ENCODE measurements around the gene RYR2. TPM values are rescaled to one million over a fixed set of nuclear protein-coding genes. Genes with fewer than 3 reads are reported as not detected.

The RYR2 gene
- polyA plus RNA-seq, 2 of the 4 experiments (the other 2 are of a cell fraction), result 0.06 TPM; not detected in 1

GRCh38 chr1:237012788-237013383 lies 29.1 kb upstream of the RYR2 start (continued):
- no peak for TF ChIP-seq CTCF (IDR thresholded peaks at IDR 0.05)
- no peak for TF ChIP-seq NR3C1 (IDR thresholded peaks at IDR 0.05)
- no peak for TF ChIP-seq RFX5 (IDR thresholded peaks at IDR 0.05)

GRCh38 chr1:237013608-237014007 lies 28.4 kb upstream of the RYR2 start:
- Histone ChIP-seq H3K4me1 (peaks cover 11% of the 10 kb centered on the region; the same call in 2 of the 3 replicates), H3K9me3 (no peaks in the 10 kb centered on the region), H3K27ac (0 out of 6 replicates have a peak overlapping the region, but pooled peaks of 1 of the 2 experiments have one; percentile 26), H3K4me2 (peak overlapping the region; percentile 67), H3K4me3 (no peak overlapping the region)
- no peak for FAIRE-seq
- ChIA-PET POLR2A (no interaction called here), CTCF (no interaction called here)
- no peak for ATAC-seq
- peak in 1 of 2 experiments; percentile 9 for DNase-seq (ENCODE audit: low read depth in 1 of 2, low spot score in 1 of 2)
- WGBS (ENCODE audit: missing lambda C conversion rate), result 40% methylated on average over 5 of the region's 5 CpGs
- TF ChIP-seq SREBF2 (IDR thresholded peaks at IDR 0.05) (no peak), HMGXB4 (CRISPR knock-in tag; IDR thresholded peaks at IDR 0.05; ENCODE audit: borderline replicate concordance) (no peak), PBX3 (IDR thresholded peaks at IDR 0.05) (no peak), MYC (IDR thresholded peaks at IDR 0.05; ENCODE audit: borderline replicate concordance, low read length) (no peak), NPAS2 (CRISPR knock-in tag; IDR thresholded peaks at IDR 0.05; ENCODE audit: borderline replicate concordance) (no peak), ZSCAN20 (CRISPR knock-in tag; IDR thresholded peaks at IDR 0.05) (no peak), BHLHE40 (IDR thresholded peaks at IDR 0.05; ENCODE audit: low read depth, low read length) (no peak), PHF8 (IDR thresholded peaks at IDR 0.05; ENCODE audit: borderline replicate concordance, low read depth) (no peak), NFE2L2 (conservative IDR thresholded peaks at IDR 0.05; ENCODE audit: low read length) (no peak)

GRCh38 chr1:237016626-237017025 lies 25.4 kb upstream of the RYR2 start:
- no peaks in the 10 kb centered on the region for H3K9me3 ChIP-seq
- POLR2A ChIA-PET, result no interaction called here
- peaks cover 11% of the 10 kb centered on the region; the same call in 2 of the 3 replicates for H3K4me1 ChIP-seq
- CTCF ChIA-PET, result no interaction called here
- H3K27ac ChIP-seq, result no peak overlapping the region
- TF ChIP-seq HES2 (IDR thresholded peaks at IDR 0.05), result no peak
- TF ChIP-seq MYC (IDR thresholded peaks at IDR 0.05; ENCODE audit: borderline replicate concordance, low read length), result no peak
- no peak for TF ChIP-seq EP300 (IDR thresholded peaks at IDR 0.05)
- TF ChIP-seq SMC3 (IDR thresholded peaks at IDR 0.05), result no peak
- TF ChIP-seq CBX8 (IDR thresholded peaks at IDR 0.05), result no peak
- no peak for TF ChIP-seq JUNB (IDR thresholded peaks at IDR 0.05)
- TF ChIP-seq ZSCAN20 (CRISPR knock-in tag; IDR thresholded peaks at IDR 0.05), result no peak
- TF ChIP-seq ATOH8 (CRISPR knock-in tag; IDR thresholded peaks at IDR 0.05; ENCODE audit: low read depth), result no peak
- TF ChIP-seq ESRRA (IDR thresholded peaks at IDR 0.05; ENCODE audit: borderline replicate concordance, low read length), result no peak
- TF ChIP-seq SREBF2 (IDR thresholded peaks at IDR 0.05), result no peak
- no peak for TF ChIP-seq BCL3 (IDR thresholded peaks at IDR 0.05)
- TF ChIP-seq PBX3 (IDR thresholded peaks at IDR 0.05), result no peak
- TF ChIP-seq ZC3H11A (IDR thresholded peaks at IDR 0.05), result no peak
- no peak for TF ChIP-seq NFE2L2 (conservative IDR thresholded peaks at IDR 0.05; ENCODE audit: low read length)
- TF ChIP-seq FOSB (CRISPR knock-in tag; IDR thresholded peaks at IDR 0.05), result no peak
- no peak for TF ChIP-seq NR3C1 (IDR thresholded peaks at IDR 0.05)
- TF ChIP-seq CEBPB (IDR thresholded peaks at IDR 0.05), result no peak
- ATAC-seq (no peak), FAIRE-seq (no peak), DNase-seq (ENCODE audit: low read depth in 1 of 2, low spot score in 1 of 2) (no peak)
- WGBS (ENCODE audit: missing lambda C conversion rate), result 89% methylated on average over 1 of the region's 1 CpG
- H3K4me2 ChIP-seq, result no peak overlapping the region
- H3K4me3 ChIP-seq, result no peak overlapping the region

All from A549 (cell line).